ENCODE results near the gene SHANK3.

Gene SHANK3

DNA sequence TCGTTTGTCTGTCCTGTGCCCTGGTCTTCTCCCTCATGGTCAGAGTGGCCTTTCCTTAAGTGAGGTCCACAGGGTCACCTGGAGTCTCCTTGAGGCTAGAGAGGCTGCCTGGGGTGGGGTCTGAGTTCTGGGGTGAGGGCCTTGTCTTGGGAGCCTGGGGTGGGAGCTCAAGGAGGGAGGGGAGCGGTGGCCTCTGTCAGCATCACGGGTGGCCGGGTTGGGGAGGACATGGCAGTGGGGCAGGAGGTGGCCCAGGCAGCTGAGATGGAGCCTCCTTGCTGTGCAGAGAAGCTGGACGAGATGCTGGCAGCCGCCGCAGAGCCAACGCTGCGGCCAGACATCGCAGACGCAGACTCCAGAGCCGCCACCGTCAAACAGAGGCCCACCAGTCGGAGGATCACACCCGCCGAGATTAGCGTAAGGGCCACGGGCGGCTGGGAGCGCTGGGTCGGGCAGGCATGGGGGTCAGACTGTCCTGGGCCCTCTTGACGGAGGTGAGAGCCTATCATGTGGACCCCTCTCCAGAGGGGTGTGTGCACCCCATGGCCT, 42.1 kb downstream of the SHANK3 start:
- ATAC-seq, result no peak

DNA sequence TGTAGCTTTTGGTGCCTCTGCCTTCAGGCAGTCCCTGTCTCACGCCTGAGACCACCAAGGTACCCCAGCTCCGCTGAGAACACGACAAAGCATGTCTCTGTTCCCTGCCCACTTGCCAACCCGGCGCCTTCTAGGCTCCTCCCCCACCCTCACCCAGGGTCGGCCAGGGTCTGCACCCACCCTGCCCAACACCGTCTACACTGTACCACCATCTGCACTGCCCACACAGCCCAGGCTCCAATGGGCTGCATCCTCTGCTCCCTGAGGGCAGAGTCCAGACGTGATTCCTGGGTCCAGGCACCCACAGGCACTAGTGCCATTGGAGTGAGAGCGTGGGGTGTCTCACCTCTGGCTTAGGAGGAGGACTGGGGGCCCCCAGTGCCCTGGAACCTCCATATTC, 42.6 kb downstream of the SHANK3 start:
- no peak for ATAC-seq

DNA sequence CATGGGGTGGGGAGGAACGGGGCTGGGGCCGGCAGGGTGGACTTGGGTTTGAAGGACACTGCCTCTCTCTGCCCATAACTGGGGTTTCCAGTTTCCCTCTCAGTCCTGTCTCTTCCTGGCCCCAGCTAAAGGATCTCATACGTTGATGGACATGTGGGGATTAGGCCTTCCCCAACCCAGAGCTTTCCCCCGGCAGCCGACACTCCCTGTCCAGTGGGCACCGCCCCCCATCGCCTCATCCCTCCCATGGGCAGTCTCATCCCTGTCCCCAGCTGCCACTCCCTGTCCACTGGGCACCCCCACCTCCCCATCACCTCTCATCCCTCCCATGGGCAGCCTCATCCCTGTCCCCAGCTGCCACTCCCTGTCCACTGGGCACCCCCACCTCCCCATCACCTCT, 43.2 kb downstream of the SHANK3 start:
- ATAC-seq, result no peak

DNA sequence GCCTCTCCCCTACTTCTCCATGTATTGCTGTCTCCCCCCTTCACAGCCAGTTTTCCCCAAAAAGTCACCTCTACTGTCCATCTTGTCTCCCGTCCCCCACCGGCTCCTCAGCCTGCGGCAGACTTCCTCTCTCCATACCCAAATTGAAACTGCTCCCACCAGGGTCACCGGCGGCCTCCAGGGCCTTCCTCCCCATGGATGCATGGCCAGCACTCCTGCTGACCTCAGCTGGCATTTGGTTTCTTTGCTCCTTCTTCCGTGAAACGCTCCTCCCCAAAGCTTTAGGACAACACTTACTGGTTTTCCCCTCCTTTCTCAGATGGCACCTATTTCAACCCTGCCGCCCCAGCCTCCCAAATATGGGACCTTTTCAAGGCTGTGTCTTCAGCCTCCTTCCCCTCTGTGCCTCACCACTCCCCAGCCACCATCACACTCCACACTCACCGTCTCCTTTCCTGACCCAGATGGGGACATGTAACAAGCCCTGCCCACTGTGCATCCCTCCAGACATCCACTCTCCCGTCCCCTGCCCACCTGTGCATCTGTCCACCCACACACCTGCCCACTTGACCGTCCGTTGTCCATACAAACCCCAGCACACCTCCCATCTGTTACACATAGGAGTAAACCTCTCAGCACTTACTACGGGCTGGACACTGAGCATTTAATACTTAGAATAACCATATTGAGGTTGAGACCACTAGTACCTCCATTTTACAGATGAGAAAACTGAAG, 43.8 kb downstream of the SHANK3 start:
- ATAC-seq, result no peak

DNA sequence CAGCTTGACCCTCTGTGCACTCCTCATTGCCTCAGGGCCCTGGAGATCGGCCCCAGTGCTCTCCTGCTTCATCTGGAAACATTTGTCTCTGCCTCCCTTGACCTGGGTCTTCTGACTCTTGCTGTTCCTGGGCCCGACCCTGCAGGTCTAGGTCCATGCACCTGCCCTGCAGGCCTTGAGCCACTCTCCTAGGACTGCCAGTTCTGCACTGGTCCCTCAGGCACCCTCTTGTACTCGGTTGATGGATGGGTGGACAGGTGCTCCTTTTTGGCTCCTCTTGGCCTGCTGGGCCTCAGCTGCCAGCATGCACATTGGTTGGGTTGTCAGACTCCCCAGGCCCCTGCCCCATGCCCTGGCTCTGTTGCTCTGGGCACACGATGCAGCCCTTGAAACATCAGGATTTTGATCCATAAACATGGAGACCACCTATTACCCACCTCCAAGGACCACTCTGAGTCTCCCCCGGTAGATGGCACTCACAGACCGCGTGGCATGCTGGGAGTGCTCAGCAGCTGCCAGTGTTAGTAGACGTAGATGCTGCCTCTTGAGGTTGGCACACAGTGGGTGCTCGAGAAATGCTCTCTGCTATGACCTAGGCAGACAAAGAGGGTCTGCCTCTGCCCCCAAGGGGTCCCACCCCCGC, 45.2 kb downstream of the SHANK3 start:
- ATAC-seq, result no peak

DNA sequence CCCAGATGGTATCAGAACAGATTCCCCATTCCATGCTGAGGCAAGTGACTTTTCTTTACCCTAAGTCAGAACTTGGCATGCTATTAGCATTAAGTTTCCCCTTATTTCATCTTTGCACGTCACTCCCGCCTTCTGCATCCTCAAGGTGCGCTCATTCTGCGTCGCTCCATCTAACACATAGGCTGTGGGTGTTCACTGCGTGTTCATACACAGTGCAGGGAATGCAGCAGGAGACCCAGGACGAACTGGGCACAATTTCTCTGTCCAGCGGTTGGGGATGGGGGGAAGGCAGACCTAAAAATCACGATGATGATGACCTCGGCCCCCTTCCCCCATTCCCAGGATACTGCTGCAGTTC, 45.7 kb downstream of the SHANK3 start:
- ATAC-seq, result no peak

DNA sequence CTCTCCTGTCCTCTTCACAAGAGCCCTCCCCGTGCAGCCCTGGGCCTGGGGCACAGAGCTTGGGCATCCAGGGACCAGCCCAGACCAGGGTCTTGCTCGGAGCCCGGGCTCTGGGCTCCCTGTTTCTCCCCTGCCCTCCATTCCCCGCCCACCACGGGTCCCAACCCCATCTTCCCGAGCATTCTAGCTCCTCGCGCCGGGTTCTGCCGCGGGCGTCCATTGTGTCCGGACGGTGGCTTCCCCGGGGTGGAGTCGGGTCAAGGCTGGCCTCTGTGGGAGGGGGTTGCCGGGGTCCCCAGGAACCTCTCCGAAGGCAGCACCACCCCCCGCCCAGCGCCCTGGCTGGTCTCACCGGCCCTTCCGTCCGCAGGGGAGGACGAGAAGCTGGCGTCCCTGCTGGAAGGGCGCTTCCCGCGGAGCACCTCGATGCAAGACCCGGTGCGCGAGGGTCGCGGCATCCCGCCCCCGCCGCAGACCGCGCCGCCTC, 47.2 kb downstream of the SHANK3 start:
- no peak for ATAC-seq

DNA sequence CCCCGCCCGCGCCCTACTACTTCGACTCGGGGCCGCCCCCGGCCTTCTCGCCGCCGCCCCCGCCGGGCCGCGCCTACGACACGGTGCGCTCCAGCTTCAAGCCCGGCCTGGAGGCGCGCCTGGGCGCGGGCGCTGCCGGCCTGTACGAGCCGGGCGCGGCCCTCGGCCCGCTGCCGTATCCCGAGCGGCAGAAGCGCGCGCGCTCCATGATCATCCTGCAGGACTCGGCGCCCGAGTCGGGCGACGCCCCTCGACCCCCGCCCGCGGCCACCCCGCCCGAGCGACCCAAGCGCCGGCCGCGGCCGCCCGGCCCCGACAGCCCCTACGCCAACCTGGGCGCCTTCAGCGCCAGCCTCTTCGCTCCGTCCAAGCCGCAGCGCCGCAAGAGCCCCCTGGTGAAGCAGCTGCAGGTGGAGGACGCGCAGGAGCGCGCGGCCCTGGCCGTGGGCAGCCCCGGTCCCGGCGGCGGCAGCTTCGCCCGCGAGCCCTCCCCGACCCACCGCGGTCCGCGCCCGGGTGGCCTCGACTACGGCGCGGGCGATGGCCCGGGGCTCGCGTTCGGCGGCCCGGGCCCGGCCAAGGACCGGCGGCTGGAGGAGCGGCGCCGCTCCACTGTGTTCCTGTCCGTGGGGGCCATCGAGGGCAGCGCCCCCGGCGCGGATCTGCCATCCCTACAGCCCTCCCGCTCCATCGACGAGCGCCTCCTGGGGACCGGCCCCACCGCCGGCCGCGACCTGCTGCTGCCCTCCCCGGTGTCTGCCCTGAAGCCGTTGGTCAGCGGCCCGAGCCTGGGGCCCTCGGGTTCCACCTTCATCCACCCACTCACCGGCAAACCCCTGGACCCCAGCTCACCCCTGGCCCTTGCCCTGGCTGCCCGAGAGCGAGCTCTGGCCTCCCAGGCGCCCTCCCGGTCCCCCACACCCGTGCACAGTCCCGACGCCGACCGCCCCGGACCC, 48.0 kb downstream of the SHANK3 start:
- ATAC-seq, result no peak

DNA sequence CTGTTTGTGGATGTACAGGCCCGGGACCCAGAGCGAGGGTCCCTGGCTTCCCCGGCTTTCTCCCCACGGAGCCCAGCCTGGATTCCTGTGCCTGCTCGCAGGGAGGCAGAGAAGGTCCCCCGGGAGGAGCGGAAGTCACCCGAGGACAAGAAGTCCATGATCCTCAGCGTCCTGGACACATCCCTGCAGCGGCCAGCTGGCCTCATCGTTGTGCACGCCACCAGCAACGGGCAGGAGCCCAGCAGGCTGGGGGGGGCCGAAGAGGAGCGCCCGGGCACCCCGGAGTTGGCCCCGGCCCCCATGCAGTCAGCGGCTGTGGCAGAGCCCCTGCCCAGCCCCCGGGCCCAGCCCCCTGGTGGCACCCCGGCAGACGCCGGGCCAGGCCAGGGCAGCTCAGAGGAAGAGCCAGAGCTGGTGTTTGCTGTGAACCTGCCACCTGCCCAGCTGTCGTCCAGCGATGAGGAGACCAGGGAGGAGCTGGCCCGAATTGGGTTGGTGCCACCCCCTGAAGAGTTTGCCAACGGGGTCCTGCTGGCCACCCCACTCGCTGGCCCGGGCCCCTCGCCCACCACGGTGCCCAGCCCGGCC, 48.7 kb downstream of the SHANK3 start:
- ATAC-seq, result no peak

DNA sequence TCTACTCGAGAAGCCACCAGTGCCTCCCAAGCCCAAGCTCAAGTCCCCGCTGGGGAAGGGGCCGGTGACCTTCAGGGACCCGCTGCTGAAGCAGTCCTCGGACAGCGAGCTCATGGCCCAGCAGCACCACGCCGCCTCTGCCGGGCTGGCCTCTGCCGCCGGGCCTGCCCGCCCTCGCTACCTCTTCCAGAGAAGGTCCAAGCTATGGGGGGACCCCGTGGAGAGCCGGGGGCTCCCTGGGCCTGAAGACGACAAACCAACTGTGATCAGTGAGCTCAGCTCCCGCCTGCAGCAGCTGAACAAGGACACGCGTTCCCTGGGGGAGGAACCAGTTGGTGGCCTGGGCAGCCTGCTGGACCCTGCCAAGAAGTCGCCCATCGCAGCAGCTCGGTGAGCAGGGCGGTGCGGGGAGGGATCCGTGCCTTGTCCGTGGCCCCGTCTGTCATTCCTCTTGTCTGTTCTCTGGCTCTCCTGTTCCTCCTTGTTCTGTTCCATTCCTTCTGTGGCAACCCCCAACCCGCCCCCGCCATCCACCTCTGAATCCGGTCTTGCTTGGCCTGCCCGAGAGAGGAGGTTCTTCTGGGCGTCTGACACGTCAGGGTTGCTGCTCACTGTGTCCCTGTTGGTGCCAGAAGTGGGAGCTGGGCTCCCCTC, 49.6 kb downstream of the SHANK3 start:
- no peak for ATAC-seq

Measured in activated CD4-positive, CD25-positive, alpha-beta regulatory T cell treated with anti-CD3 and anti-CD28 coated beads, Interleukin-2, amount 50 U/mL, for 24 hours (primary cell).